ENCODE data around the gene THPO.

THPO gene

GRCh38 chr3:184332370-184333090, 45.5 kb downstream of the THPO start:
- Histone ChIP-seq H3K4me3 (no peak overlapping the region), H3K27ac (peak overlapping the region in 1 of 2 donors; percentile 18)
- DNase-seq (ENCODE audit: low spot score): no peak
- TF ChIP-seq, protein P1, sequence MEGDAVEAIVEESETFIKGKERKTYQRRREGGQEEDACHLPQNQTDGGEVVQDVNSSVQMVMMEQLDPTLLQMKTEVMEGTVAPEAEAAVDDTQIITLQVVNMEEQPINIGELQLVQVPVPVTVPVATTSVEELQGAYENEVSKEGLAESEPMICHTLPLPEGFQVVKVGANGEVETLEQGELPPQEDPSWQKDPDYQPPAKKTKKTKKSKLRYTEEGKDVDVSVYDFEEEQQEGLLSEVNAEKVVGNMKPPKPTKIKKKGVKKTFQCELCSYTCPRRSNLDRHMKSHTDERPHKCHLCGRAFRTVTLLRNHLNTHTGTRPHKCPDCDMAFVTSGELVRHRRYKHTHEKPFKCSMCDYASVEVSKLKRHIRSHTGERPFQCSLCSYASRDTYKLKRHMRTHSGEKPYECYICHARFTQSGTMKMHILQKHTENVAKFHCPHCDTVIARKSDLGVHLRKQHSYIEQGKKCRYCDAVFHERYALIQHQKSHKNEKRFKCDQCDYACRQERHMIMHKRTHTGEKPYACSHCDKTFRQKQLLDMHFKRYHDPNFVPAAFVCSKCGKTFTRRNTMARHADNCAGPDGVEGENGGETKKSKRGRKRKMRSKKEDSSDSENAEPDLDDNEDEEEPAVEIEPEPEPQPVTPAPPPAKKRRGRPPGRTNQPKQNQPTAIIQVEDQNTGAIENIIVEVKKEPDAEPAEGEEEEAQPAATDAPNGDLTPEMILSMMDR (IDR thresholded peaks at IDR 0.05): no peak

GRCh38 chr3:184328516-184328915, 49.5 kb downstream of the THPO start:
- Histone ChIP-seq H3K4me3 (no peak overlapping the region), H3K27ac (no peak overlapping the region)
- TF ChIP-seq, protein P1 (IDR thresholded peaks at IDR 0.05): no peak
- DNase-seq (ENCODE audit: low spot score): no peak

- Histone ChIP-seq H3K27ac (no peak overlapping the region), H3K4me3 (no peak overlapping the region)
- no peak for DNase-seq (ENCODE audit: low spot score)
- TF ChIP-seq, protein P1 (IDR thresholded peaks at IDR 0.05): no peak
Measured at GRCh38 chr3:184327171-184327570, 50.8 kb downstream of the THPO start.

DNA sequence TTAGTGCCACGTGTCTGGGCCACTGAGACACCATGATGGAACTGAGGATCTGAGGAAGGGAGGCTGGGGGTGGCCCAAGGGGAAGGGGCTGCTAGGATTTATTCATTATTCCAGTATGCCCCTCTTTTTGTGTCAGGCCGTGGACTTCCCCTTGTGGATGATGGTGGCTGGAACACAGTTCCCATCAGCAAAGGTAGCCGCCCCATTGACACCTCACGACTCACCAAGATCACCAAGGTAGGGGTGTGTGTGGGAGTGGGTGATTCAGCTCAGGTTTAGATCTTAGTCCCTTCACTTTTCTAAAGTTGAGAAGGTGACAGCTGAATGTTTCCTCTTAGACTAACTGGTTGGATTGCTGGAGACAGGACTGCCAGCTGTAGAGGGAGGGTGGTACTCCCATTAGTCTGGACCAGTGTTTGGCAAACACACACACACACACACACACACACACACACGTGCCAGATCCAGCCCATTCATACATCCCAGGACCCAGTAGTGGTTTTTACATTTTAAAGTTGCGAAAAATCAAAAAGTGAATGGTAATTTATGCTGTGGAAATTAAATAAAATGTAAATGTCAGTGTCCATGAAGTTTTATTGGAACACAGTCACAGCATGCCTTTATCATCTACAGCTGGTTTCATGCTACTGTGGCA, 52.2 kb downstream of the THPO start:
- TF ChIP-seq, protein P1 (IDR thresholded peaks at IDR 0.05): no peak
- H3K4me3 ChIP-seq: no peak overlapping the region
- no peak overlapping the region for H3K27ac ChIP-seq
- no peak for DNase-seq (ENCODE audit: low spot score)

GRCh38 chr3:184325269-184325668, 52.7 kb downstream of the THPO start:
- TF ChIP-seq, protein P1 (IDR thresholded peaks at IDR 0.05): no peak
- no peak for DNase-seq (ENCODE audit: low spot score)
- H3K27ac ChIP-seq: no peak overlapping the region
- H3K4me3 ChIP-seq: no peak overlapping the region

DNA sequence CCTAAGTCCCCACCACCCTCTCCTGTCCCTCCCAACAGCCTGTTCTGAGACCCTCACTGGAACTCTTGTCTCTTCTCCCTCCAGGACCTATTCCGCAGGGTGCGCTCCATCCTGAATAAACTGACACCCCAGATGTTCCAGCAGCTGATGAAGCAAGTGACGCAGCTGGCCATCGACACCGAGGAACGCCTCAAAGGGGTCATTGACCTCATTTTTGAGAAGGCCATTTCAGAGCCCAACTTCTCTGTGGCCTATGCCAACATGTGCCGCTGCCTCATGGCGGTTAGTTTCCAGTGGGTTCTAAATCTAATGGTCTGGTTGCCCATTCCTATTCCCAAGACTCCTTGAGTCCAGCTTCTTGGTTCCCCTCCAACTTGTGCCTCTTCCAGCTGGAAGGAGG, 54.3 kb downstream of the THPO start:
- Histone ChIP-seq H3K27ac (peak overlapping the region in 1 of 2 donors; percentile 78), H3K4me3 (no peak overlapping the region)
- TF ChIP-seq, protein P1 (IDR thresholded peaks at IDR 0.05): no peak
- no peak for DNase-seq (ENCODE audit: low spot score)
